ENCODE data around the gene CRCP.

Gene CRCP

GRCh38 chr7:66189695-66190503, 75.3 kb downstream of the CRCP start:
- DNase-seq (ENCODE audit: low read depth), result no peak

- DNase-seq (ENCODE audit: low read depth), result no peak
These were observed 75.8 kb downstream of the CRCP start for GRCh38 chr7:66190504-66190857.

- no peak for DNase-seq (ENCODE audit: low read depth)
These were observed 78.6 kb downstream of the CRCP start for GRCh38 chr7:66193146-66193725.

GRCh38 chr7:66198469-66198868, 83.8 kb downstream of the CRCP start:
- no peak for DNase-seq (ENCODE audit: low read depth)

- no peak for DNase-seq (ENCODE audit: low read depth)
These were observed 84.3 kb downstream of the CRCP start for GRCh38 chr7:66198956-66199355.

- no peak for DNase-seq (ENCODE audit: low read depth)
These were observed 87.8 kb downstream of the CRCP start for GRCh38 chr7:66202441-66202840.
